ENCODE data around the gene ANKRD12. TPM values are rescaled to one million over a fixed set of nuclear protein-coding genes. Genes with fewer than 3 reads are reported as not detected.

The ANKRD12 gene
- total RNA-seq, 3 donors from 2014 or later, result 46.8 to 108 (median 63.6) TPM

GRCh38 chr18:9133225-9133624 lies 3.4 kb upstream of the ANKRD12 start:
- no peak for ATAC-seq
- no peaks in the 10 kb centered on the region for H3K9me3 ChIP-seq
- TF ChIP-seq CTCF (IDR thresholded peaks at IDR 0.05), result no peak
- no peak for DNase-seq
- peaks cover 13% of the 10 kb centered on the region for H3K36me3 ChIP-seq (ENCODE audit: low read depth)
- intact Hi-C loops (cut with DNase I, micrococcal nuclease), result no loop called here
- peaks cover 25% of the 10 kb centered on the region for H3K4me1 ChIP-seq (ENCODE audit: low read depth)
- H3K4me3 ChIP-seq, result no peak overlapping the region

- Histone ChIP-seq H3K4me3 (peak overlapping the region; percentile 64), H3K36me3 (ENCODE audit: low read depth) (peaks cover 13% of the 10 kb centered on the region), H3K4me1 (ENCODE audit: low read depth) (peaks cover 34% of the 10 kb centered on the region), H3K9me3 (no peaks in the 10 kb centered on the region)
- DNase-seq (no peak), ATAC-seq (no peak)
- intact Hi-C loops (cut with DNase I, micrococcal nuclease), result no loop called here
- TF ChIP-seq CTCF (IDR thresholded peaks at IDR 0.05), result no peak
These were observed 1.3 kb upstream of the ANKRD12 start for GRCh38 chr18:9135081-9135911.

GRCh38 chr18:9135912-9136314 lies 668 bp upstream of the ANKRD12 start:
- H3K4me1 ChIP-seq (ENCODE audit: low read depth), result peaks cover 40% of the 10 kb centered on the region
- no peak for TF ChIP-seq CTCF (IDR thresholded peaks at IDR 0.05)
- H3K36me3 ChIP-seq (ENCODE audit: low read depth), result peaks cover 13% of the 10 kb centered on the region
- no peaks in the 10 kb centered on the region for H3K9me3 ChIP-seq
- DNase-seq (peak in 2 of 3 donors; percentile 75 to 84), ATAC-seq (peak; percentile 49)
- peak overlapping the region; percentile 64 for H3K4me3 ChIP-seq
- intact Hi-C loops (cut with DNase I, micrococcal nuclease), result no loop called here

GRCh38 chr18:9137168-9138066 lies 836 bp downstream of the ANKRD12 start:
- intact Hi-C loops (cut with DNase I, micrococcal nuclease), result no loop called here
- Histone ChIP-seq H3K9me3 (no peaks in the 10 kb centered on the region), H3K4me1 (ENCODE audit: low read depth) (peaks cover 52% of the 10 kb centered on the region), H3K36me3 (ENCODE audit: low read depth) (peaks cover 13% of the 10 kb centered on the region), H3K4me3 (peak overlapping the region; percentile 64)
- ATAC-seq, result peak; percentile 40
- TF ChIP-seq CTCF (IDR thresholded peaks at IDR 0.05), result no peak
- DNase-seq, result peak; percentile 63 to 84 (median 84)

- Histone ChIP-seq H3K36me3 (ENCODE audit: low read depth) (peaks cover 9% of the 10 kb centered on the region), H3K4me3 (no peak overlapping the region), H3K4me1 (ENCODE audit: low read depth) (peaks cover 37% of the 10 kb centered on the region), H3K9me3 (no peaks in the 10 kb centered on the region)
- ATAC-seq, result no peak
- DNase-seq, result no peak
- TF ChIP-seq CTCF (IDR thresholded peaks at IDR 0.05), result no peak
- intact Hi-C loops (cut with DNase I, micrococcal nuclease), result loop anchor here in 1 of 2 donors (5.0 kb wide), 1 partner anchor 62 kb away; no protein-coding TSS in a partner anchor
These were observed 2.9 kb downstream of the ANKRD12 start for GRCh38 chr18:9139400-9140039.

All from mucosa of descending colon (tissue), 3 donors.